Measurements from ENCODE around the gene ZNF497. TPM values are rescaled to one million over a fixed set of nuclear protein-coding genes. Genes with fewer than 3 reads are reported as not detected.
"Not testable (repeated sequence)": the region's sequence is repeated elsewhere in the genome, so short reads cannot be mapped to it uniquely, and the experiment has no call there.

Gene ZNF497
- 1.7 and 2.4 TPM in 2 replicates for total RNA-seq (2014; rRNA removed; shearing (Covaris generic))

DNA sequence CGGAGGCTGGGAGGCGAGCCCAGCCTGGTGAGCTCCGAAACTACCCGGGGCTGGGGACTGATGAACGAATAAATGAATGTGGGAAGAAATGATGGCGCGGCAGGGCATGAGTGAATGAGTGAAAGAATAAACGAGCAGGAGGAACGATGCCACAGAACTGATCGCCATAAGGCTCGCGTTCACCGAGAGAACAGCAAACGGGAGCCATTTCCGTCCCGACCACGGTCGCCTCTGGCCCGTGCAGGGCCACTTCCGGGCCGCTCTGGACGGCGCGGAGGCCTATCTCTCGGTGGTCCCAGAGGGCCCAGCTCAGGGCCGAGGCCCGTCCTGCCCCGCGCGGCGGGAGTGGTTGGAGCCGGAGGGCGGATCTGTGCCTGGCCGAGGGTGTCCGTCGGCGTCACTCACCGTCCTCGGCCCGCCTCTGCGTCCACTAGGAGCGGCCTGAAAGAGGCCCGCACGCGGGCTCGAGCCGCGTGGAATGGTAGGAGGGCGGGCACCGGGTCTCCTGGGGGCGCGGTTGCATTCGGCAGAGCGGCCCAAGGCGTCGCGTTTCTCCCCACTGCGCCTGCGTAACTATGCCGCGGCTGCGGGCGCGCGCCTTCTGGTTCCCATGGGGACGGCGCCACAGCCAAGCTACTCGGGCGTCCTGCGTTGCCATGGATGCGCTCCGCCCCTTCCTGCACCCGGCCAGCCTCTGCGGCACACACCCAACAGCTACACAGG lies at the start of gene ZNF497:
Gene ZNF497 (minus strand): TSS at position 480 of the 723 bp plus-strand sequence. CDS start 5,116 bp downstream, outside the sequence.
- DNase-seq (ENCODE audit: low spot score) = peak; percentile 95

- peak; percentile 47 for DNase-seq (ENCODE audit: low spot score)
These were observed 46.6 kb upstream of the ZNF497 start for GRCh38 chr19:58409010-58409790.

DNA sequence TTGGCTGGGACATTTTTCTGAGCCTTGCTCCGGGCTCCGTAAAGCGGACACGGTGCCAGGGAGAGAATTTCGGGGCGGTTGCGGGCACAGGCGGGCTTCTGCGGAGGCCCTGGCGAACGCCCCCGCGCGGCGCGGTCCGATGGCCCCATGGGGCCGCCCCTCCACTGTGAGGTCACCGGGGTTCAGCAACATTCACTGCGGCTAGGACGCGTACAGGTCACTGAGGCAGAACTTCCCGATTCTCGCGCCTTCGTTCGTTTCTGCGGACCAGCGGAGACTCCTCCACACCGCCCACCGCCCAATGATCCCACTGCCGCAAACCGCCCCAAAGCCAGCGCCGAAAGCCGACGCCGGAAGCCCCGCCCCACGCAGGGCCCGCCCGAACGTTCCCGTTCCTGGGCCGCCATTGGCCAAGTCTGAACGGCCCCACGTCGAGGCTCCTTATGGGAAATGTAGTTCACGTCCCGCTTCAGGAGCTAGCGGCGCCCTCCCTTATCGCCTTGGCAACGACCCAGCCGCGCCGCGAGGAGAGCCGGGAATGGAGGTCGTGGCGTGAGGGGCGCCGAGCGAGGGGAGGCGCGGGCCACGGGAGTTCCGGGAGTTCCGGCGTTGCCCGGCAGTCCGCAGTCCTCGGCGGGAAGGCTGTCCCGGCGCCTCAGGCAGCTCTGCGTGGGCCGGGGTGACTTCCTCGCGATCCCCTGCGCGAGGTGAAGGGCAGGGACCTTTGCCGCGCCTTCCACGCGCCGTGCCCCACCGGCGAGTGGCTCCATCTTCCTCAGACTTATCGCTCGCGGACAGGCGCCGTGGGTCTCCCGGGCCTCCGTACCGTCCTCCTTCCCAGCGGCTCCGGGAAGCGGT lies 45.8 kb upstream of the ZNF497 start, which contains the start of gene ZNF584:
Gene ZNF584 (plus strand): TSS at position 498 of the 858 bp plus-strand sequence. CDS start 499 bp downstream, outside the sequence.
- DNase-seq (ENCODE audit: low spot score) = peak; percentile 91

DNA sequence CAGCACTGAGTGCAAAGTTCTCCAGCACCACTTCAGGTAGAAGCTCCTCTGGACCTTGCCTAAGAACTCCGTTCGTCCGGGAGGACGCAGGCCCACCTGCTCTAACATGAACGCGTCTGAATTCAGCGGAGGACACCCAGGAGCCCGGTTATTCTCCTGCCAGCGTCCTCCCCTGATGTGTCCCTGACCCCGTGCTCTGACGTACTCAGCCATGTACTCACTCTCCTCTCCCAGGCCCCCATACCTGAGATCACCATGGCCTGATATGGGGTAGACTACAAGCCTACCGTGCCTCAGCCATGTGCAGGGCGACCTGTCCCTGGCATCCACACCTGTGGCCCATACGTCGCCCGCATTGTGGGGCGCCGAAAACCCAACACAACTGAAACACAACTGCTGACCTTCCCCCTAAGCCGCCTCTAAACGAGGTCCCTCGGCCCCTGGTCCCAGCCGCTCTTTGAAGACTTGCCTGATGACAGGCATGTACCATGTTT lies 45.2 kb upstream of the ZNF497 start:
- DNase-seq (ENCODE audit: low spot score) = no peak

GRCh38 chr19:58406818-58407657 lies 44.5 kb upstream of the ZNF497 start:
- no peak for DNase-seq (ENCODE audit: low spot score)

DNA sequence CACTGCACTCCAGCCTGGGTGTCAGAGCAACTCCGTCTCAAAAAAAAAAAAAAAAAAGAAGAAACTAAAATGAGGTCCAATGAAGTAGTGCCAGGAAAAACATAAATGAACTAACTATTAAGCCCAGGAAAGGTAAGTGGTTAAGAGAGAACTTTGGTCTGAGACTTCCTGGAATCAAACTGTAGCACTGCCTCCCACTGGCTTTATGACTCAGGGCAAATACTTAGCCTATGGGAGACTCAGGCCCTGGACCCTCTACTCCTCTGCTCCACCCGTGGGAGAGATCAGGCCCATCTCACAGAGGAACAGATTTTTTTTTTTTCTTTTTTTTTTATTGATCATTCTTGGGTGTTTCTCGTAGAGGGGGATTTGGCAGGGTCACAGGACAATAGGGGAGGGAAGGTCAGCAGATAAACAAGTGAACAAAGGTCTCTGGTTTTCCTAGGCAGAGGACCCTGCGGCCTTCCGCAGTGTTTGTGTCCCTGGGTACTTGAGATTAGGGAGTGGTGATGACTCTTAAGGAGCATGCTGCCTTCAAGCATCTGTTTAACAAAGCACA lies 41.4 kb upstream of the ZNF497 start:
- DNase-seq (ENCODE audit: low spot score) = not testable (repeated sequence)

DNA sequence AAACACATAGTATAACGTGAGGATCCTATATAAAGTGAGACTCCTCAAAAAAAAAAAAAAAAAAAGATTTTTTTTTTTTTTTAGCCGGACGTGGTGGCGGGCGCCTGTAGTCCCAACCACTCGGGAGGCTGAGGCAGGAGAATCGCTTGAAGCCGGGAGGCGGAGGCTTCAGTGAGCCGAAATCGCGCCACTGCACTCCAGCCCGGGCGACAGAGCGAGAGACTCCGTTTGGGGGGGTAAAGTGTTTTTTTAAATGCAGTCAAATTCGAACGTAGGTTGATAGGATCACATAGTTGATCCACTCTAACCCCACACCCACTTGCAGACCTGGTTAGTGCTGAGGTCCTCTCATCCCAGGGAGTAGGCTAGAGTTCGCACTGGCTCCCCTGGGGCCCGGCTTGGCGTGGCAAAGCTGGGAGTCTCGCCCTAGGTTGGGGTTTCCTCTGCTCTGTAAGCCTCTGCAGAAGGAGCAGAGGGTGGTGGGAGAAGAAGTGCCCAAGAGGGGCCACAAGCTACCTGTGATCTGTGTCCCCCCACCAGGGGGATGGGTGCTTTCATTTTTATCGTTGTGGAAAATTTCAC lies 39.4 kb upstream of the ZNF497 start:
- no peak for DNase-seq (ENCODE audit: low spot score)

DNA sequence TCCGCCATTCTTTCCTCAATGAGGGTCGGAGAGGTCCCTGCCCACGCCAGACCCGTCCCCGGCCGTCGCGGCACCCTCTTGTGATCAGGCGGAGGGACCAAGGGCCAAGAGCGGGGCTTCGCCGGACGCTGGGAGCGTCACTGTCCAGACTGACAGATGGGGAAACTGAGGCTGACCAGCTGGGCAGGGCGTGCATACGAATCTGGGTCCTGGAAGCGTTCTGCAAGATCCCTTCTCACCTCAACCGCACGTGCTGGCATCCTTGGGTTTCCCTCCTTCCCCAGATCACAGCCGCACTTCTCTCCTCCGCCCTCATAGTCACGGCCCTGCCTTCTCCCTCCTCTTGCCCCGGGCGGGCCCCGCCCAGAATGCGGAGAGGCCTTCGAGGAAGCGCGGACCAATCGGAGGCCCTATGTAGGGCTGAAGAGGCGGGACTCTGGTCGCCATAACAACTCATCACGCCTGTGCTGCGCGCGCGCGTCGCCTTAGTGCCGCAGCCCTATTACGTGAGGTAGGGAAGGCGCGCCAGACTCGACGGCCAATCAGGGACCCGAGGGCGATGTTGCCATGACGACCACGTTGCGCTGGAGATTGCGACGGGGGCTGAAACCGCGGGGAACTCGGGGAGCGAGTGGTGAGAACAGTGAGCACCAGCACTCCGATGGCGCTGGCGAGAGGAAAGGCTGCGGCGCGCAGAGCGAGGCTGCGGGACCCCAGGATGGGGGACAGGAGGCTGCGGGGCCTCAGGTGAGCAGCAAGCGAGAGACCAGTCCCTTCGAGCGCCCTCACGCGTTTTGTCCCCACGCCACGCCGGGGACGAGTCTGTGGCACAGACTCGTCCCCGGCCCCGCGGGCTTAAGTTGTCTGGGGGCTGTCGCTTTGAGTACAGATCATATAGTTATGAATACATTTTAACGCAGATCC lies 38.6 kb upstream of the ZNF497 start:
- DNase-seq (ENCODE audit: low spot score) = peak; percentile 100

DNA sequence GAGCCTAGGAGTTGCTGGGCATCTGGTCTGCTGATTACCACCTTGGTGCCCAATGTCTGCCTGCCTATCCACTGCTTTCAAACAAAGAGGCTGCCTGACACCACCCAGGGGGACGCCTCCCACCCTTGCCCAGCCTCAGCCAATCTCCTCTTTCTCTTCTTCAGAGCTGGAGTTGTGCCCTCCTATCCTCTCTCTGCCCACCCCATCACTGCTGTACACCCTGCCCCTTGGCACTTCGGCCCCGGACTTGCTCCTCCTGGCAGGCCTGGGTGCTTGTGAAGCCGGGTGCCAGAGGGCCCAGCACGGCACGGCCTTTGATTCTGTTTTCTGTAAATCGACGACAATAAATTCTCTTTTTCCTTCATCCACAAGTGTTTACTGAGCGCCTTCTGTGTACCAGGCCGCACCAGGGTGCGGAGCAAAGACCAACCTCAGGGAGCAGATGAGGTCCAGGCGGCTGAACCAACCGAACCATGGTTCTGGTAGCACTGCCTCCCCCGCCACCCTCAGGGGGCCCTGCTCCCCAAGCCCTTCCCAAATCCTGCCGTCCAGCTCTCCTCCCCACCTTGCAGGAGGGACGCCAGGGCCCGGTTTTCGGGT lies 37.9 kb upstream of the ZNF497 start:
- no peak for DNase-seq (ENCODE audit: low spot score)

DNA sequence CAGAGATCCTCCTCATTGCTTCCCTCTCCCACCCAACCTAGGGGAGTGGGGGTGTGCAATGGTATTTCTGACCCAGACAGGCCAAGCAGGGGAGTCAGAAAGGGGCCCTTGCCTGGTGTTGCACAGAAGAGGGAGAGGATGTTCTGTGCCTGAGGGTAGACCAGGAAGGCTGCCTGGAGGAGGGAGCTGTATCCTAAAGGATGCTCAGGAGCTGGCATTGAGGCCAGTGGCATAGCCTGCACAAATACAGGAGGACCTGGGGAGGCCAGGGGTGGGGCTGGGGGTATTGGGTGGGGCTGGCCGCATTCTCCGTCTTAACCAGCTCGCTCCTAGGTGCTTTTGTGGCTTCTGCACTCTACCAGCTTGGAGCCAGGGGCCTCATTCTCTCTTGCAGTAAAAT lies 37.4 kb upstream of the ZNF497 start:
- DNase-seq (ENCODE audit: low spot score) = no peak

DNA sequence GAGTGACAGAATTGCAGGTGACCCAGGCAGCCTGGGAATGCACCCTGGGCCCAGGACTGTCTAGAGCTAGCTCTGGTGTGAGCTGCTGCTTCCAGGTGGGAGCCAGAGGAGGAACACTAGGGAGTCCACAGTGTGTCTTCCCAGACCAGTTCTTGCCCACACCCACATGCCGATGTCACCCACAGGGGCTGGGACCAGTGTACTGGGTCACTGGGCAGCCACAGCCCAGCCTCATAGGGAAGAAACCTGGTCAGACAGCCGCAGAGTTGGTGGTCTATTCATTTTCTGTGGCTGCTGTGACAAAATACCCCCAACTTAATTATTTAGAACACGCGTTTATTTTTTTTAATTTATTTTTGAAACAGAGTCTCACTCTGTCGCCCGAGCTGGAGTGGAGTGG lies 36.0 kb upstream of the ZNF497 start:
- no peak for DNase-seq (ENCODE audit: low spot score)

- no peak for DNase-seq (ENCODE audit: low spot score)
These were observed 35.5 kb upstream of the ZNF497 start for GRCh38 chr19:58398087-58398486.

- DNase-seq (ENCODE audit: low spot score) = no peak
These were observed 35.0 kb upstream of the ZNF497 start for GRCh38 chr19:58397533-58398037.

DNA sequence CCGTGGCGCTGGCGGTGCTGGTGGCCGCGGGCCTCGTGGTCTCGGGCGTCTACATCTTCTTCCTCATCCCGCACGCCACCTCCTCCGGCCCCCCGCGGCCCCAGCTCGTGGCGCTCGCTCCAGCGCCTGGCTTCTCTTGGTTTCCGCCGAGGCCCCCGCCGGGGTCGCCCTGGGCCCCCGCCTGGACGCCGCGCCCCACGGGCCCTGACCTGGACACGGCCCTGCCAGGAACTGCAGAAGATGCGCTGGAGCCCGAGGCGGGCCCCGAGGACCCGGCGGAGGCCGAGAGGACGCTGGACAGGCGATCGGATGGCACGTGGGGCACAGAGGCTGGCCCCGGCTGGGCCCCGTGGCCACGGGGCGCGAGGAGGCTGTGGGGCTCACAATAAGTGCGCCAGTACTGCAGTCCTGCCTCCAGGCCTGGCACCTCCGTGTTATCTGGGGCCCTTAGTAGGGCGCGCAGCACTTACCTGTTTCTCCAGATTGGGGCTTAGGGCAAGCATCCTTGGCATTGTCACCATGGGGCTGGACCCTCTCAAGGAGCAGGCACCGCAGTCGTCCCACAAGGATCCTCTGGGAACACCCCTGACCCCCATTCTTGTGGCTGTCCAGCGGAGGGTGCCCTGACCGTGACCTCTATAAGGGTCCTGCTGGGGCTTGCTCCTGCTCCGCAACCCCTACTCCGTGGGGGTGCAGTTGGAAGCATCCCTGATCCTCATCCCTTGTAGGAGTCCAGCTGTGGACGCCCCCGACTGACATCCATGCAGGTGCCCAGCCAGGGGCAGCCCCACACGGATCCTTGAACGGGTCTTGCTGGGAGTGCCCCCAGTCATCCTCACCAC lies 34.4 kb upstream of the ZNF497 start:
- DNase-seq (ENCODE audit: low spot score) = no peak

DNA sequence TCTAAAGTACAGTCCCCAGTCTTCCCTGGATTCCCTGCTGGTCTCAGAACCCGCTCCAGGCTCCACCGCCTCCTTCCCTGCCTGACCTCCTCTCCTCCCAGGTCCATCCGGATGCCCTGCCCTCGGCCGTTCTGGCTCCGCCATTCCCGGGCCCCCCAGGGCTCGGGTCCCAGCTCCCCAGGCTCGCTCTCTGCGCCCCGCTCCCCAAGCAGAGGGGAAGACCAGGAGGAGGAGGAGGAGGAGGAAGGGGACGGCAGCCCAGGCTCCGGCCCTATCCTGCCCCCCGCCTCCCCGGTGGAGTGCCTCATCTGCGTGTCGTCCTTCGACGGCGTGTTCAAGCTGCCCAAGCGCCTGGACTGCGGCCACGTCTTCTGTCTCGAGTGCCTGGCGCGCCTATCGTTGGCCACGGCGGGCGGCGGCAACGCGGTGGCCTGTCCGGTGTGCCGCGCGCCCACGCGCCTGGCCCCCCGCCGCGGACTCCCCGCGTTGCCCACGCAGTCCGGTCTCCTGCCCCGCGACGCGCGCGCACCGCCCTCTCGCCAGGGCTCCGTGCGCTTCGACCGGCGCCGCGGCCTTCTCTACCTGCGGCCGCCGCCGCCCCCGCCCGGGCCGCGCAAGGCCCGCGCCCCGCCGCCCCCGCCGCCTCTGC lies 33.6 kb upstream of the ZNF497 start:
- no peak for DNase-seq (ENCODE audit: low spot score)

DNA sequence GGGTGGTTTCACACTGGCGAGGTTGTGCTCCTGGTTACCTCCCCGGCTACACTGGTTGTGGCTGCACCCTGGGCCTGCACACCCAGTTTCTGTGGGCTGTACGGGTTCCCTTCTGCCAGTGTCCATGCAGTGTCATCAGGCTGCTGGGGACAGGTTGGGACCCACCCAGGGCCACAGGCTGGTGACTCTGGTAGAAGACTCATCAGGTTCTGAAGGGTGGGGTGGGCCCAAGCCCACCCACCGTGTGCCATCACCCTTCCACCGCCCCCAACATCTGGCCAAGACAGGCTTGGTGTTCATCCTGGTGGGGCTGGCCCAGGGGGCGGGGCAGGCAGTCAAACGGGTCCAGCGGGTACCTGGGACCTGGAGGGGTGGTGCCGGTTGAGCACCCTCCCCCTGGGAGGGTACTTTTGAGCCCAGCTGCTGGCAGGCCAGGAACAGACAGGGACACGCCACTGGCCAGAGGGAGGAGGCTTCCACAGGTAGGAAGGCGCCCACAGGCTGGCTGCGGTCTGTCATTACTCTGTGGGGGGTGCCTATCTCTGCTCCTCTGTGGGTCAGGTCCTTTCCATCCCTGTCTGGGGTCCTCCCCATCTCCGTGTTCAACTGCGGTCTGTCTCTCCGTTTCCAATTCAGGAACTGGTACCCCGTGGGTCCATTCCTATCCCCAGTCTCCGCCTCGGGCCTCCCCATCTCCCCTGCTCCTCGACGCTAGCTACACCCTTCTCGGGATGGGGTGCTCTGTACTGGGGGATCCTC lies 32.8 kb upstream of the ZNF497 start, which contains the start of gene RNF225:
Gene RNF225 (plus strand): TSS at position 437 of the 759 bp plus-strand sequence. CDS start 434 bp downstream, outside the sequence.
- DNase-seq (ENCODE audit: low spot score) = no peak
